Stimulated activated CD8-positive, alpha-beta memory T cell treated with anti-CD3 and anti-CD28 coated beads, Interleukin-15, amount 100 ng/mL, for 48 hours (primary cell): ENCODE results near the gene OR5D13.

ENCODE experiments used
- DNase-seq, 2 donors: peaks; one replicate each; pipeline ENCODE4 v3.0.0-alpha.2; 2020; ENCODE audit warnings: low read depth in 2 of 2

The OR5D13 gene

GRCh38 chr11:55773138-55773537 lies at the start of gene OR5D13:
Gene OR5D13, plus strand, starts transcription at chr11:55773438. Its CDS starts 0 bp downstream, at chr11:55773438.
- no peak for DNase-seq

GRCh38 chr11:55726715-55727324 lies 46.4 kb upstream of the OR5D13 start:
- no peak for DNase-seq

GRCh38 chr11:55732936-55733335 lies 40.3 kb upstream of the OR5D13 start:
- DNase-seq, result no peak

- DNase-seq, result no peak
Observed at GRCh38 chr11:55791606-55792005, 18.4 kb downstream of the OR5D13 start.

GRCh38 chr11:55793321-55793720 lies 20.1 kb downstream of the OR5D13 start:
- no peak for DNase-seq

- no peak for DNase-seq
Observed at GRCh38 chr11:55795256-55795655, 22.0 kb downstream of the OR5D13 start, which contains the start of gene OR5D14. Gene OR5D14, plus strand, starts transcription at chr11:55795556. Its CDS starts 0 bp downstream, at chr11:55795556.

- DNase-seq, result no peak
Observed at GRCh38 chr11:55806248-55806647, 33.0 kb downstream of the OR5D13 start.

- no peak for DNase-seq
Observed at GRCh38 chr11:55811067-55811466, 37.8 kb downstream of the OR5D13 start, which contains the start of gene OR5L1. Gene OR5L1, plus strand, starts transcription at chr11:55811367. Its CDS starts 100 bp downstream, at chr11:55811467.

GRCh38 chr11:55819330-55819729 lies 46.1 kb downstream of the OR5D13 start, which contains the start of gene OR5D18:
Gene OR5D18, plus strand, starts transcription at chr11:55819630. Its CDS starts 0 bp downstream, at chr11:55819630.
- no peak for DNase-seq
